H1 (cell line): ENCODE results near the gene PCDH18. TPM values are rescaled to one million over a fixed set of nuclear protein-coding genes. Genes with fewer than 3 reads are reported as not detected.

Experiments
- CTCF ChIA-PET: fragments of 300-600 bp; sonication (Branson Sonifier 250); formaldehyde crosslinking; loops from one replicate; lab custom pipeline; 2021; ENCODE audit not compliant: partially characterized antibody; lab: Charles Lee
- POLR2A ChIA-PET: fragments of 300-600 bp; sonication (Branson Sonifier 250); formaldehyde crosslinking; loops from one replicate; lab custom pipeline; 2021; ENCODE audit warnings: inconsistent platforms; ENCODE audit not compliant: partially characterized antibody; lab: Charles Lee
- DNase-seq, 2 experiments: peaks; one replicate each; pipeline versions ENCODE4 v3.0.0 to v3.0.0-alpha.2; 2010 to 2022; ENCODE audit warnings: low spot score in 2 of 2, low read depth in 1 of 2, mixed read lengths in 1 of 2
- FAIRE-seq: peaks from 2 replicates; lab custom pipeline; 2011; peaks lifted over from hg19 to GRCh38; lab: Jason Lieb, UNC
- H2AFZ ChIP-seq: 2 replicates; pipeline ENCODE4 v1.8.1; 2012; ENCODE audit warnings: low read length, inconsistent platforms
- H2AK5ac ChIP-seq: 2 replicates; pipeline ENCODE4 v1.6.1; 2013; ENCODE audit warnings: low read depth, low read length
- H2BK120ac ChIP-seq: replicated peaks from 2 replicates; pipeline ENCODE3; 2013; ENCODE audit warnings: low read depth, low read length, inconsistent platforms
- H2BK12ac ChIP-seq: 2 replicates; pipeline ENCODE4 v1.6.1; 2013; ENCODE audit warnings: low read depth, low read length
- H2BK15ac ChIP-seq: 2 replicates; pipeline ENCODE4 v1.6.1; 2013; ENCODE audit warnings: low read length
- H2BK20ac ChIP-seq: 2 replicates; pipeline ENCODE4 v1.6.1; 2013; ENCODE audit warnings: low read length
- H2BK5ac ChIP-seq: 2 replicates; pipeline ENCODE4 v1.6.1; 2013; ENCODE audit warnings: low read depth, low read length
- H3K14ac ChIP-seq: 2 replicates; pipeline ENCODE4 v1.6.1; 2013; ENCODE audit warnings: inconsistent platforms; ENCODE audit not compliant: insufficient read length
- H3K18ac ChIP-seq: 2 replicates; pipeline ENCODE4 v1.6.1; 2013; ENCODE audit warnings: low read length; ENCODE audit errors: extremely low read depth
- H3K23ac ChIP-seq: 2 replicates; pipeline ENCODE4 v1.6.1; 2013; ENCODE audit warnings: inconsistent platforms; ENCODE audit not compliant: insufficient read length
- H3K23me2 ChIP-seq: 2 replicates; pipeline ENCODE4 v1.6.1; 2013; ENCODE audit warnings: low read depth, low read length
- H3K27ac ChIP-seq: 2 replicates; pipeline ENCODE4 v1.6.1; 2011; ENCODE audit warnings: low read depth, low read length, inconsistent platforms
- H3K27me3 ChIP-seq, 4 experiments: replicated peaks in 1 of 4; 1 replicate in 1 of 4; 2 replicates in 3 of 4; pipeline versions ENCODE4 v1.6.1 to v1.8.1; 2011 to 2013; ENCODE audit warnings: low read length in 3 of 4, mild to moderate bottlenecking in 3 of 4, inconsistent platforms in 2 of 4, mixed read lengths in 2 of 4, moderate library complexity in 1 of 4; ENCODE audit not compliant: control insufficient read depth in 3 of 4, insufficient read depth in 3 of 4; ENCODE audit errors: extremely low read depth in 1 of 4
- H3K36me3 ChIP-seq, 4 experiments: 2 replicates each; pipeline versions ENCODE4 v1.6.1 to v1.8.1; 2011 to 2013; ENCODE audit warnings: mild to moderate bottlenecking in 4 of 4, low read length in 3 of 4, moderate library complexity in 2 of 4, control low read depth in 1 of 4, inconsistent platforms in 1 of 4; ENCODE audit not compliant: insufficient read depth in 4 of 4, control insufficient read depth in 2 of 4
- H3K4ac ChIP-seq: replicated peaks from 2 replicates; pipeline ENCODE3; 2013; ENCODE audit warnings: low read length, low read depth, mixed read lengths, inconsistent platforms; ENCODE audit not compliant: insufficient read length
- H3K4me1 ChIP-seq, 4 experiments: replicated peaks in 1 of 4; 1 replicate in 1 of 4; 2 replicates in 3 of 4; pipeline versions ENCODE4 v1.6.1 to v1.8.1; 2011 to 2013; ENCODE audit warnings: low read length in 3 of 4, inconsistent platforms in 2 of 4, mixed read lengths in 1 of 4; ENCODE audit not compliant: insufficient read depth in 4 of 4, control insufficient read depth in 3 of 4
- H3K4me2 ChIP-seq, 2 experiments: 2 replicates each; pipeline versions ENCODE4 v1.6.1 to v1.8.1; 2011 to 2013; ENCODE audit warnings: low read depth in 2 of 2, low read length in 2 of 2, control low read depth in 1 of 2, inconsistent platforms in 1 of 2, mild to moderate bottlenecking in 1 of 2; ENCODE audit not compliant: insufficient read depth in 1 of 2
- H3K4me3 ChIP-seq, 4 experiments: fragments of 200-600, 300-600 bp in 1 of 4; sonication (generic), shearing (Covaris generic), sonication (Bioruptor Twin) in 1 of 4; 2 replicates each; pipeline versions ENCODE4 v1.5.1 to v1.8.1; 2011 to 2016; ENCODE audit warnings: low read length in 4 of 4, low read depth in 3 of 4, control low read depth in 2 of 4, inconsistent platforms in 2 of 4, mild to moderate bottlenecking in 2 of 4, mixed read lengths in 1 of 4, moderate library complexity in 1 of 4; ENCODE audit not compliant: insufficient read depth in 2 of 4; ENCODE audit errors: extremely low read depth in 1 of 4
- H3K56ac ChIP-seq: replicated peaks from 2 replicates; pipeline ENCODE3; 2013; ENCODE audit warnings: low read depth, mild to moderate bottlenecking, mixed read lengths, low read length, inconsistent platforms; ENCODE audit not compliant: insufficient read length
- H3K79me1 ChIP-seq: 2 replicates; pipeline ENCODE4 v1.6.1; 2013; ENCODE audit warnings: low read depth, low read length, control low read depth
- H3K79me2 ChIP-seq, 2 experiments: 2 replicates each; pipeline versions ENCODE4 v1.6.1 to v1.8.1; 2012 to 2013; ENCODE audit warnings: low read length in 2 of 2, mild to moderate bottlenecking in 2 of 2, inconsistent platforms in 1 of 2; ENCODE audit not compliant: insufficient read depth in 2 of 2, control insufficient read depth in 1 of 2
- H3K9ac ChIP-seq, 4 experiments: replicated peaks in 1 of 4; 1 replicate in 1 of 4; 2 replicates in 3 of 4; pipeline versions ENCODE4 v1.6.1 to v1.8.1; 2011 to 2013; ENCODE audit warnings: low read depth in 3 of 4, low read length in 3 of 4, control low read depth in 2 of 4, mild to moderate bottlenecking in 2 of 4, moderate library complexity in 2 of 4, inconsistent platforms in 1 of 4; ENCODE audit errors: extremely low read depth in 1 of 4
- H3K9me3 ChIP-seq, 2 experiments: 2 replicates each; pipeline versions ENCODE4 v1.6.1 to v1.8.1; 2012 to 2013; ENCODE audit warnings: mild to moderate bottlenecking in 2 of 2, moderate library complexity in 2 of 2, control low read depth in 1 of 2, inconsistent platforms in 1 of 2, low read depth in 1 of 2, low read length in 1 of 2, mixed read lengths in 1 of 2; ENCODE audit not compliant: insufficient read depth in 2 of 2
- H4K20me1 ChIP-seq, 2 experiments: replicated peaks in 1 of 2; 2 replicates each; pipeline versions ENCODE3 to v1.8.1; 2011 to 2013; ENCODE audit warnings: inconsistent platforms in 2 of 2, low read length in 2 of 2, mild to moderate bottlenecking in 1 of 2; ENCODE audit not compliant: insufficient read depth in 2 of 2, control insufficient read depth in 1 of 2
- H4K5ac ChIP-seq: 2 replicates; pipeline ENCODE4 v1.6.1; 2013; ENCODE audit warnings: low read length, low read depth, mixed read lengths, inconsistent platforms; ENCODE audit not compliant: insufficient read length
- H4K8ac ChIP-seq: 2 replicates; pipeline ENCODE4 v1.8.0; 2013; ENCODE audit warnings: mild to moderate bottlenecking, moderate library complexity, low read length, inconsistent platforms; ENCODE audit not compliant: insufficient read depth; ENCODE audit errors: extremely low read depth
- H4K91ac ChIP-seq: replicated peaks from 2 replicates; pipeline ENCODE3; 2013; ENCODE audit warnings: low read length, mixed read lengths, inconsistent platforms; ENCODE audit not compliant: insufficient read length
- BACH1 ChIP-seq: IDR thresholded peaks from 2 replicates; pipeline ENCODE4 v1.6.1; 2012; ENCODE audit warnings: low read length, improper control_type of control experiment
- CHD2 ChIP-seq: IDR thresholded peaks from 2 replicates; pipeline ENCODE4 v1.6.1; 2012; ENCODE audit warnings: low read length, improper control_type of control experiment
- EZH2 ChIP-seq: fragments of 200-600 bp; sonication (generic); IDR thresholded peaks from 2 replicates; pipeline ENCODE4 v1.7.1; 2012; ENCODE audit warnings: low read depth, mild to moderate bottlenecking, moderate library complexity, low read length, inconsistent platforms; ENCODE audit not compliant: severe bottlenecking
- HDAC2 ChIP-seq, 2 experiments: fragments of 300-600 bp in 1 of 2; sonication (generic) in 1 of 2; IDR thresholded peaks; 2 replicates each; pipeline ENCODE4 v1.6.1; 2011 to 2012; ENCODE audit warnings: low read depth in 2 of 2, low read length in 2 of 2, mild to moderate bottlenecking in 2 of 2, moderate library complexity in 2 of 2, borderline replicate concordance in 1 of 2, inconsistent platforms in 1 of 2
- NANOG ChIP-seq: IDR thresholded peaks from 2 replicates; pipeline ENCODE4 v1.6.1; 2011; ENCODE audit warnings: low read length, low read depth, mild to moderate bottlenecking, inconsistent platforms; ENCODE audit not compliant: insufficient read depth, poor library complexity, severe bottlenecking
- PHF8 ChIP-seq: fragments of 200-600 bp; sonication (generic); conservative IDR thresholded peaks from 2 replicates; pipeline ENCODE4 v1.7.1; 2012; ENCODE audit warnings: low read depth, mild to moderate bottlenecking, inconsistent platforms, low read length, moderate library complexity
- SIN3A ChIP-seq, 2 experiments: IDR thresholded peaks in 1 of 2; conservative IDR thresholded peaks in 1 of 2; 2 replicates each; pipeline ENCODE4 v1.6.1; 2011 to 2012; ENCODE audit warnings: low read length in 2 of 2, improper control_type of control experiment in 1 of 2, low read depth in 1 of 2, mild to moderate bottlenecking in 1 of 2
- SIRT6 ChIP-seq: IDR thresholded peaks from one replicate; pipeline ENCODE4 v1.7.1; 2012; ENCODE audit warnings: low read length, inconsistent platforms
- TEAD4 ChIP-seq: IDR thresholded peaks from 2 replicates; pipeline ENCODE4 v1.6.1; 2012; ENCODE audit warnings: low read depth, low read length, inconsistent platforms, mixed read lengths
- WGBS, 2 experiments: shearing (Covaris generic) in 1 of 2; methylation state at CpG; one replicate each; pipeline versions ENCODE4 v1.1.6 to v1.1.7; 2013 to 2015; ENCODE audit warnings: low lambda C conversion rate in 2 of 2, mixed read lengths in 2 of 2, inconsistent platforms in 1 of 2, low coverage in 1 of 2, missing lambda C conversion rate in 1 of 2; ENCODE audit not compliant: insufficient replicate concordance in 2 of 2, insufficient coverage in 1 of 2, insufficient read length in 1 of 2; ENCODE audit errors: extremely low coverage in 1 of 2, missing lambda C conversion rate in 1 of 2; 5-methylcytosine and 5-hydroxymethylcytosine counted together
- polyA plus RNA-seq, 7 experiments: library from polyadenylated mRNA; depleted of rRNA in 3 of 7; stranded (reverse) in 5 of 7; unstranded in 2 of 7; fragments of >200 nt in 5 of 7; fragments of 200-250 nt in 2 of 7; gene quantifications; 1 replicate in 5 of 7; 2 replicates in 1 of 7; 4 replicates in 1 of 7; pipeline versions ENCODE4 v1.2.1 to v1.2.3, GENCODE V29; 2011 to 2013; ENCODE audit warnings: missing spikeins in 2 of 7, mixed read lengths in 2 of 7
- total RNA-seq: library from RNA; stranded (reverse); fragmentation: NEBNext Ultra II Directional; extraction: Animal tissue kit (Norgen Biotek cat#: 25700); gene quantifications from 2 replicates; pipeline ENCODE4 v1.2.1, GENCODE V29; 2021
- TF ChIP-seq, protein P1 (sequence below): IDR thresholded peaks from 2 replicates; pipeline ENCODE4 v1.6.1; 2012; ENCODE audit warnings: low read length, inconsistent platforms

The PCDH18 gene
- total and polyA plus RNA-seq, 2 of the 8 experiments (the other 6 are each of a cell fraction or from before 2014, with no cell fraction given), result 28.8 to 41.8 TPM

DNA sequence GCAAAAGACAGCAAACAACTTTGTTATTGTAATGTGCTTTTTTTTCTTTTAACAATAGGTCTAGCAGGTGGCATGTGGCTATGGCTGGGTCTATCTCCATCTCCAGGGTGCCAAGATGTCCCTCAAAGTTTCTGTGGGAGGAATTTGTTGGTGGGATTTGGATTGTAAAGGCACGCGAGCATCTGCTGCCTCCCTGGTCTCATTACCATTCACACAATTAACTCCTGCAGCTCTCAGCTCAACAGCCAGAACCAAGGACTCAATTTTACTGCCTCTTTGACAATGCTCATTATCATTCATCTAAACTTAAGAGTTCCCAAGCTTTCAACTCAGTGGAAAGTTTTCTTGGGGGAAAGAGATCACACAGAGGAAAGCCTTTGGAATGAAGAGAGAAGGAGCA lies 10.9 kb upstream of the PCDH18 start:
- no peak overlapping the region for H2AFZ ChIP-seq
- H3K27ac ChIP-seq, result no peak overlapping the region
- CTCF ChIA-PET, result interaction anchor here (0.6 kb wide), 1 partner anchor 401 kb away, joined by 3 read pairs; no protein-coding TSS in a partner anchor
- peak; percentile 76 for TF ChIP-seq NANOG
- TF ChIP-seq, protein P1, sequence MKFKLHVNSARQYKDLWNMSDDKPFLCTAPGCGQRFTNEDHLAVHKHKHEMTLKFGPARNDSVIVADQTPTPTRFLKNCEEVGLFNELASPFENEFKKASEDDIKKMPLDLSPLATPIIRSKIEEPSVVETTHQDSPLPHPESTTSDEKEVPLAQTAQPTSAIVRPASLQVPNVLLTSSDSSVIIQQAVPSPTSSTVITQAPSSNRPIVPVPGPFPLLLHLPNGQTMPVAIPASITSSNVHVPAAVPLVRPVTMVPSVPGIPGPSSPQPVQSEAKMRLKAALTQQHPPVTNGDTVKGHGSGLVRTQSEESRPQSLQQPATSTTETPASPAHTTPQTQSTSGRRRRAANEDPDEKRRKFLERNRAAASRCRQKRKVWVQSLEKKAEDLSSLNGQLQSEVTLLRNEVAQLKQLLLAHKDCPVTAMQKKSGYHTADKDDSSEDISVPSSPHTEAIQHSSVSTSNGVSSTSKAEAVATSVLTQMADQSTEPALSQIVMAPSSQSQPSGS, result peak; percentile 56; the same call in 1 of the 2 replicates
- TF ChIP-seq PHF8, result no peak
- TF ChIP-seq CHD2, result peak; percentile 25; the same call in 1 of the 2 replicates
- TF ChIP-seq EZH2, result no peak
- TF ChIP-seq TEAD4, result peak; percentile 82; the same call in 1 of the 2 replicates
- no peak for TF ChIP-seq SIRT6
- peak; percentile 82 for TF ChIP-seq BACH1
- no peak for TF ChIP-seq SIN3A (conservative IDR thresholded peaks at IDR 0.05 in 1 of 2, IDR thresholded peaks at IDR 0.05 in 1 of 2; ENCODE audit: low read depth in 1 of 2, low read length in 2 of 2)
- TF ChIP-seq HDAC2 (IDR thresholded peaks at IDR 0.05; ENCODE audit: borderline replicate concordance in 1 of 2, low read depth in 2 of 2, low read length in 2 of 2), result peak; percentile 91 to 94; a peak in 2 of 4 replicates

More for the DNA sequence above, 10.9 kb upstream of the PCDH18 start:
- Histone ChIP-seq H2BK12ac (no peak overlapping the region), H4K20me1 (no peaks in the 10 kb centered on the region), H3K4me3 (peak overlapping the region in 1 of 4 experiments; percentile 40; a peak in 1 of 8 replicates), H3K27me3 (peaks cover 0 to 3% (median 0%) of the 10 kb centered on the region in 4 experiments; a peak in 2 of 7 replicates), H3K36me3 (no peaks in the 10 kb centered on the region; a peak in 1 of 8 replicates), H3K23ac (no peak overlapping the region), H4K91ac (no peak overlapping the region), H2BK20ac (no peak overlapping the region), H3K23me2 (peaks cover 3% of the 10 kb centered on the region; the same call in 1 of the 2 replicates), H3K79me2 (no peaks in the 10 kb centered on the region), H3K79me1 (no peaks in the 10 kb centered on the region), H4K5ac (no peak overlapping the region), H2AK5ac (no peak overlapping the region), H2BK15ac (no peak overlapping the region), H4K8ac (no peak overlapping the region), H2BK5ac (no peak overlapping the region), H3K9ac (no peak overlapping the region), H3K4ac (no peak overlapping the region), H3K4me2 (peak overlapping the region in 1 of 2 experiments; percentile 46; a peak in 3 of 4 replicates), H3K4me1 (peaks cover 0 to 23% (median 11%) of the 10 kb centered on the region in 4 experiments; a peak in 4 of 7 replicates), H3K14ac (no peak overlapping the region), H3K56ac (no peak overlapping the region), H2BK120ac (no peak overlapping the region), H3K18ac (no peak overlapping the region), H3K9me3 (no peaks in the 10 kb centered on the region)
- peak; percentile 96 for FAIRE-seq
- DNase-seq, result peak in 1 of 2 experiments; percentile 83
- POLR2A ChIA-PET, result interaction anchor here (1.2 kb wide), 1 partner anchor 12 kb away, joined by 5 read pairs; no protein-coding TSS in a partner anchor
- WGBS, 2 experiments, result 0% methylated on average over 2 of the region's 2 CpGs; no CpG with 5 or more reads in 1 of the 2 experiments
